GM12878 (cell line): ENCODE measurements around the gene SLC4A8.

Experiments used
- ATF2 ChIP-seq: IDR thresholded peaks from 2 replicates; pipeline ENCODE4 v1.6.1; 2012; ENCODE audit warnings: low read length, inconsistent platforms
- BACH1 ChIP-seq: fragments of 450-650 bp; IDR thresholded peaks from 2 replicates; pipeline ENCODE4 v1.6.1; 2017; ENCODE audit warnings: mild to moderate bottlenecking, borderline replicate concordance
- CEBPB ChIP-seq, 2 experiments: fragments of 150-350 bp in 1 of 2; IDR thresholded peaks; 2 replicates each; pipeline ENCODE4 v1.6.1; 2012 to 2014; ENCODE audit warnings: low read depth in 2 of 2, low read length in 2 of 2, borderline replicate concordance in 1 of 2, inconsistent platforms in 1 of 2
- CTCF ChIP-seq, 3 experiments: IDR thresholded peaks in 2 of 3; conservative IDR thresholded peaks in 1 of 3; 2 replicates each; pipeline ENCODE4 v1.5.1; 2011; ENCODE audit warnings: low read depth in 3 of 3, low read length in 3 of 3, mild to moderate bottlenecking in 3 of 3, control low read depth in 2 of 3, moderate library complexity in 2 of 3, inconsistent platforms in 1 of 3, mixed read lengths in 1 of 3; ENCODE audit not compliant: control insufficient read depth in 2 of 3, insufficient read depth in 1 of 3; ENCODE audit errors: extremely low read depth in 1 of 3
- ESRRA ChIP-seq: IDR thresholded peaks from 2 replicates; pipeline ENCODE4 v1.6.1; 2012; ENCODE audit warnings: mild to moderate bottlenecking, low read length, improper control_type of control experiment
- MTA3 ChIP-seq: IDR thresholded peaks from 2 replicates; pipeline ENCODE4 v1.6.1; 2012; ENCODE audit warnings: low read length, inconsistent platforms, borderline replicate concordance
- RELA ChIP-seq: fragments of 450-650 bp; IDR thresholded peaks from 2 replicates; pipeline ENCODE4 v1.8.0; 2014; ENCODE audit warnings: borderline replicate concordance; ENCODE audit not compliant: partially characterized antibody
- SIN3A ChIP-seq: IDR thresholded peaks from 2 replicates; pipeline ENCODE4 v1.6.1; 2012; ENCODE audit warnings: low read depth, low read length, improper control_type of control experiment
- TAF1 ChIP-seq: IDR thresholded peaks from 2 replicates; pipeline ENCODE4 v1.6.1; 2011; ENCODE audit warnings: mild to moderate bottlenecking, low read depth, low read length, borderline replicate concordance
- YY1 ChIP-seq: IDR thresholded peaks from 2 replicates; pipeline ENCODE4 v1.6.1; 2011; ENCODE audit warnings: low read depth, mild to moderate bottlenecking, low read length
- ZNF217 ChIP-seq: fragments of 450-650 bp; IDR thresholded peaks from 2 replicates; pipeline ENCODE4 v1.6.1; 2017; ENCODE audit warnings: antibody characterized with exemption, mild to moderate bottlenecking

DNA sequence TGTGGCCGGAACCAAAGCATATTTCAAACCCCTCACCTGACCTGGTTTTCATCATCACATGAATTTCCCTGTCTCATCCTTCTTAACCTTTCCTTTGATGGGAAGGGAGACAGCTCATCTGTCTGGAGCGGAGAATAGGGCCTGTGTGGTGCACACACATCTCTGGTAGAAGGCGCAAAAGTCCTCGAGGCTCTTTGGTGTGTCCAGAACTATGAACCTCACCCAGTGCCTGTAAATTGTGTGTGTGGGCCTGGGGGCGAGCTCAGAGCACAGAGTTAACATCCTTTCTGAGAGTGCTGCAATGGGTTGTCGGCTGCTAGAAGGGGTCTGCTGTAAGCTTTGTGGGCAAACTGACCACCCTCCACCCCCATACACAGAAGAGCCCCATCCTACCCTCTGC, 34.2 kb upstream of the SLC4A8 start:
- no peak for TF ChIP-seq CTCF (IDR thresholded peaks at IDR 0.05 in 2 of 3, conservative IDR thresholded peaks at IDR 0.05 in 1 of 3; ENCODE audit: control insufficient read depth in 2 of 3, extremely low read depth in 1 of 3, insufficient read depth in 1 of 3, low read depth in 3 of 3, low read length in 3 of 3)
- no peak for TF ChIP-seq RELA
- TF ChIP-seq TAF1: no peak
- no peak for TF ChIP-seq SIN3A
- TF ChIP-seq ZNF217: no peak
- no peak for TF ChIP-seq ESRRA
- no peak for TF ChIP-seq ATF2
- no peak for TF ChIP-seq MTA3
- no peak for TF ChIP-seq BACH1
- TF ChIP-seq YY1: no peak
- TF ChIP-seq CEBPB (IDR thresholded peaks at IDR 0.05; ENCODE audit: borderline replicate concordance in 1 of 2, low read depth in 2 of 2, low read length in 2 of 2): no peak
